Tibial nerve (tissue), 3 donors: ENCODE results near the gene DZIP1.

Source experiments
- POLR2A ChIP-seq, 2 donors: fragments of 450-650 bp; IDR thresholded peaks; one replicate each; pipeline ENCODE4 v1.6.1; 2017; ENCODE audit warnings: antibody characterized with exemption in 2 of 2, mild to moderate bottlenecking in 2 of 2, moderate library complexity in 2 of 2
- TF ChIP-seq, protein P1 (sequence below), 5 experiments: fragments of 200-600 bp in 3 of 5; fragments of 450-650 bp in 2 of 5; sonication (generic) in 3 of 5; IDR thresholded peaks; one replicate each; pipeline ENCODE4 v1.5.1; 2016 to 2019; ENCODE audit warnings: antibody characterized with exemption in 5 of 5, mild to moderate bottlenecking in 3 of 5, moderate library complexity in 2 of 5

DNA sequence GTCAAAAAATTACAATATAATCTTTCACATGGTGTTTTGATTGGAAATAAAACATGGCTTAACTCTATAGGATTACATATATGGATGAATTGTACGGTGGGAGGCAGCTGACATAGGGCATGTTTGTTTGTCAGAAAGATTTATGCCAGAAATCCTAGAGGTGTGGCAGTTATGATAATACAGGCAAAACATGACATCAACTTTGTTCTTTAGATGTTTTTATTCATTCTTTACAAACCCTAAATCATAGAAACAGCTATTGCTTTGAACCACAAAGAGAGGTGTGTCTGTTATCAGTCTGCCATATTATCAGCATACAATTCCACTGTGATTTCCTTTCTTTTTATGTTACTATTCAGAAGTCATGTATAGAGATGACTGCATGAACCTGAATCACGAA is 100.2 kb downstream of the DZIP1 start:
- TF ChIP-seq POLR2A (IDR thresholded peaks at IDR 0.05): no peak
- TF ChIP-seq, protein P1, sequence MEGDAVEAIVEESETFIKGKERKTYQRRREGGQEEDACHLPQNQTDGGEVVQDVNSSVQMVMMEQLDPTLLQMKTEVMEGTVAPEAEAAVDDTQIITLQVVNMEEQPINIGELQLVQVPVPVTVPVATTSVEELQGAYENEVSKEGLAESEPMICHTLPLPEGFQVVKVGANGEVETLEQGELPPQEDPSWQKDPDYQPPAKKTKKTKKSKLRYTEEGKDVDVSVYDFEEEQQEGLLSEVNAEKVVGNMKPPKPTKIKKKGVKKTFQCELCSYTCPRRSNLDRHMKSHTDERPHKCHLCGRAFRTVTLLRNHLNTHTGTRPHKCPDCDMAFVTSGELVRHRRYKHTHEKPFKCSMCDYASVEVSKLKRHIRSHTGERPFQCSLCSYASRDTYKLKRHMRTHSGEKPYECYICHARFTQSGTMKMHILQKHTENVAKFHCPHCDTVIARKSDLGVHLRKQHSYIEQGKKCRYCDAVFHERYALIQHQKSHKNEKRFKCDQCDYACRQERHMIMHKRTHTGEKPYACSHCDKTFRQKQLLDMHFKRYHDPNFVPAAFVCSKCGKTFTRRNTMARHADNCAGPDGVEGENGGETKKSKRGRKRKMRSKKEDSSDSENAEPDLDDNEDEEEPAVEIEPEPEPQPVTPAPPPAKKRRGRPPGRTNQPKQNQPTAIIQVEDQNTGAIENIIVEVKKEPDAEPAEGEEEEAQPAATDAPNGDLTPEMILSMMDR (IDR thresholded peaks at IDR 0.05): no peak
